A673 (cell line): ENCODE results near the gene KCNH3. TPM values are rescaled to one million over a fixed set of nuclear protein-coding genes. Genes with fewer than 3 reads are reported as not detected.

ENCODE experiments used
- BruUV-seq: library from RNA; stranded (reverse); fragments of 400-500 nt; replicated peaks from 2 replicates; lab custom pipeline; 2021; lab: Mats Ljungman, UMichigan
- CTCF ChIA-PET: fragments of 300-600 bp; sonication (Branson Sonifier 250); formaldehyde crosslinking; loops from one replicate; lab custom pipeline; 2022; ENCODE audit warnings: antibody characterized with exemption; lab: Charles Lee
- POLR2A ChIA-PET: fragments of 300-600 bp; sonication (Branson Sonifier 250); formaldehyde crosslinking; loops from one replicate; lab custom pipeline; 2022; ENCODE audit warnings: antibody characterized with exemption; ENCODE audit not compliant: low non-redundant PET; lab: Charles Lee
- DNase-seq: peaks from one replicate; pipeline ENCODE4 v3.0.0-alpha.2; 2015; ENCODE audit warnings: low spot score
- H3K27ac ChIP-seq: fragments of 200-600 bp; sonication (generic); 2 replicates; pipeline ENCODE4 v1.5.1; 2016; ENCODE audit warnings: mixed run types, low read depth, mild to moderate bottlenecking, mixed read lengths, antibody characterized with exemption, low read length; ENCODE audit not compliant: poor library complexity, severe bottlenecking
- H3K27me3 ChIP-seq: fragments of 200-600 bp; sonication (generic); replicated peaks from 2 replicates; pipeline ENCODE4 v1.6.1; 2017; ENCODE audit warnings: mixed run types, low read depth, mild to moderate bottlenecking, mixed read lengths, antibody characterized with exemption, low read length; ENCODE audit not compliant: insufficient read depth, poor library complexity
- H3K36me3 ChIP-seq: fragments of 200-600 bp; sonication (generic); 2 replicates; pipeline ENCODE4 v1.6.1; 2016; ENCODE audit warnings: mixed run types, mild to moderate bottlenecking, mixed read lengths, antibody characterized with exemption, low read length; ENCODE audit not compliant: insufficient read depth, poor library complexity, severe bottlenecking
- H3K4me1 ChIP-seq: fragments of 200-600 bp; sonication (generic); 2 replicates; pipeline ENCODE4 v1.6.1; 2017; ENCODE audit warnings: mixed run types, mild to moderate bottlenecking, mixed read lengths, antibody characterized with exemption, low read length; ENCODE audit not compliant: insufficient read depth, poor library complexity, severe bottlenecking
- H3K4me3 ChIP-seq: fragments of 200-600 bp; sonication (generic); 2 replicates; pipeline ENCODE4 v1.5.1; 2016; ENCODE audit warnings: low read depth, mixed run types, mild to moderate bottlenecking, mixed read lengths, low read length; ENCODE audit not compliant: poor library complexity, severe bottlenecking
- H3K9me3 ChIP-seq: fragments of 200-600 bp; sonication (generic); 2 replicates; pipeline ENCODE4 v1.6.1; 2016; ENCODE audit warnings: mixed run types, low read depth, mild to moderate bottlenecking, mixed read lengths, antibody characterized with exemption, low read length; ENCODE audit not compliant: poor library complexity, severe bottlenecking
- EZH2 ChIP-seq: fragments of 200-600 bp; sonication (generic); IDR thresholded peaks from 2 replicates; pipeline ENCODE4 v1.6.1; 2017; ENCODE audit warnings: borderline replicate concordance, low read depth, mild to moderate bottlenecking, mixed read lengths, antibody characterized with exemption, low read length; ENCODE audit not compliant: poor library complexity, severe bottlenecking
- intact Hi-C: fragments of 100-400 bp; cut with micrococcal nuclease; formaldehyde crosslinking; loops from one replicate; pipeline ENCODE4 v1.10.0; 2022; ENCODE audit not compliant: unreplicated experiment
- total RNA-seq: library from RNA; stranded (reverse); gene quantifications from 2 replicates; pipeline ENCODE4 v1.2.3, GENCODE V29; 2021
- TF ChIP-seq, protein P1 (sequence below): fragments of 300-800, 200-600 bp; sonication (generic); conservative IDR thresholded peaks from 2 replicates; pipeline ENCODE4 v1.5.1; 2017; ENCODE audit warnings: low read depth, mild to moderate bottlenecking, antibody characterized with exemption, low read length, moderate library complexity, mixed read lengths

Gene KCNH3
- total RNA-seq, 1 experiment from 2014 or later = 4.0 TPM

- no peak overlapping the region for H3K27ac ChIP-seq
- no peak for DNase-seq
- no peak for TF ChIP-seq EZH2
- TF ChIP-seq, protein P1, sequence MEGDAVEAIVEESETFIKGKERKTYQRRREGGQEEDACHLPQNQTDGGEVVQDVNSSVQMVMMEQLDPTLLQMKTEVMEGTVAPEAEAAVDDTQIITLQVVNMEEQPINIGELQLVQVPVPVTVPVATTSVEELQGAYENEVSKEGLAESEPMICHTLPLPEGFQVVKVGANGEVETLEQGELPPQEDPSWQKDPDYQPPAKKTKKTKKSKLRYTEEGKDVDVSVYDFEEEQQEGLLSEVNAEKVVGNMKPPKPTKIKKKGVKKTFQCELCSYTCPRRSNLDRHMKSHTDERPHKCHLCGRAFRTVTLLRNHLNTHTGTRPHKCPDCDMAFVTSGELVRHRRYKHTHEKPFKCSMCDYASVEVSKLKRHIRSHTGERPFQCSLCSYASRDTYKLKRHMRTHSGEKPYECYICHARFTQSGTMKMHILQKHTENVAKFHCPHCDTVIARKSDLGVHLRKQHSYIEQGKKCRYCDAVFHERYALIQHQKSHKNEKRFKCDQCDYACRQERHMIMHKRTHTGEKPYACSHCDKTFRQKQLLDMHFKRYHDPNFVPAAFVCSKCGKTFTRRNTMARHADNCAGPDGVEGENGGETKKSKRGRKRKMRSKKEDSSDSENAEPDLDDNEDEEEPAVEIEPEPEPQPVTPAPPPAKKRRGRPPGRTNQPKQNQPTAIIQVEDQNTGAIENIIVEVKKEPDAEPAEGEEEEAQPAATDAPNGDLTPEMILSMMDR = no peak
- no peaks in the 10 kb centered on the region for H3K36me3 ChIP-seq
- intact Hi-C loops = no loop called here
- no TSS peak for BruUV-seq
- ChIA-PET CTCF (no interaction called here), POLR2A (no interaction called here)
- no peak overlapping the region for H3K4me3 ChIP-seq
- H3K27me3 ChIP-seq = no peaks in the 10 kb centered on the region
- no peaks in the 10 kb centered on the region for H3K4me1 ChIP-seq
- H3K9me3 ChIP-seq = no peaks in the 10 kb centered on the region
Measured at GRCh38 chr12:49598527-49598926, 59.7 kb downstream of the KCNH3 start.

- Histone ChIP-seq H3K4me1 (no peaks in the 10 kb centered on the region), H3K27ac (no peak overlapping the region), H3K9me3 (no peaks in the 10 kb centered on the region), H3K4me3 (no peak overlapping the region), H3K27me3 (no peaks in the 10 kb centered on the region), H3K36me3 (no peaks in the 10 kb centered on the region)
- ChIA-PET CTCF (no interaction called here), POLR2A (no interaction called here)
- DNase-seq = no peak
- BruUV-seq = no TSS peak
- intact Hi-C loops = no loop called here
- TF ChIP-seq, protein P1 = no peak
- no peak for TF ChIP-seq EZH2
Measured at GRCh38 chr12:49599961-49600360, 61.1 kb downstream of the KCNH3 start.

- Histone ChIP-seq H3K4me1 (no peaks in the 10 kb centered on the region), H3K4me3 (no peak overlapping the region), H3K27ac (no peak overlapping the region), H3K9me3 (no peaks in the 10 kb centered on the region), H3K36me3 (no peaks in the 10 kb centered on the region), H3K27me3 (no peaks in the 10 kb centered on the region)
- intact Hi-C loops = no loop called here
- DNase-seq = no peak
- TF ChIP-seq, protein P1 = no peak
- TF ChIP-seq EZH2 = no peak
- ChIA-PET CTCF (interaction anchor here (1.6 kb wide), 1 partner anchor 256 kb away, joined by 3 read pairs; no protein-coding TSS in a partner anchor), POLR2A (no interaction called here)
- BruUV-seq = no TSS peak
Measured at GRCh38 chr12:49603721-49604120, 64.9 kb downstream of the KCNH3 start.
